HFF-Myc (cell line): Measurements from ENCODE around the gene BRAP.
"Not testable (repeated sequence)": the region's sequence is repeated elsewhere in the genome, so short reads cannot be mapped to it uniquely, and the experiment has no call there.

Experiments used
- DNase-seq: peaks from one replicate; pipeline ENCODE4 v3.0.0-alpha.2; 2011; ENCODE audit warnings: low read depth; ENCODE audit errors: extremely low read depth
- H3K4me3 ChIP-seq: replicated peaks from 2 replicates; pipeline ENCODE4 v1.5.1; 2011; ENCODE audit warnings: low read depth, mild to moderate bottlenecking, control low read depth, low read length
- TF ChIP-seq, protein P1 (sequence below): IDR thresholded peaks from 2 replicates; pipeline ENCODE4 v1.5.1; 2012; ENCODE audit warnings: mild to moderate bottlenecking, low read depth, low read length, control low read depth; ENCODE audit errors: missing control alignments

BRAP gene

DNA sequence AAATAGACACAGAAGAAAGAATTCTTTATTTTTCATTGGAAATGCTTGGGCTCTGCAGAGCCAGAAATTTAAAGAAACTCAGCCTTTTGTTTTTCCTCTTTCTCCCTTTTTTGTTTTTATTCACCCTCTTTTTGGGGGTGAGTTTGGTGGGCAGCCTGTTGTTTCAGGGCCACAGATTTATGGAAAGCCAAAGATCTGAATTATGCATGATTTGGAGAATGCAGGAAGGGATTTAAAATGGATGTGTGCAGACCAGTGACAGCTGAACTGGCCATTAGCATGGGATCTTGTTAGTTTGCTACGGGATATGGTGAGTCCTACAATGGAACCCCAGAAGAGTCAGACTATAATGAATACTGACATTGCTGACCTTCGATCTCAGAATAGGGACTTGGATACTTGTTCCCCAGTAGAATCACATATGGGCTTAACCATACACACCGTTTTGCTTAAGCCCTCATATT lies 79.0 kb downstream of the BRAP start:
- DNase-seq = no peak
- TF ChIP-seq, protein P1, sequence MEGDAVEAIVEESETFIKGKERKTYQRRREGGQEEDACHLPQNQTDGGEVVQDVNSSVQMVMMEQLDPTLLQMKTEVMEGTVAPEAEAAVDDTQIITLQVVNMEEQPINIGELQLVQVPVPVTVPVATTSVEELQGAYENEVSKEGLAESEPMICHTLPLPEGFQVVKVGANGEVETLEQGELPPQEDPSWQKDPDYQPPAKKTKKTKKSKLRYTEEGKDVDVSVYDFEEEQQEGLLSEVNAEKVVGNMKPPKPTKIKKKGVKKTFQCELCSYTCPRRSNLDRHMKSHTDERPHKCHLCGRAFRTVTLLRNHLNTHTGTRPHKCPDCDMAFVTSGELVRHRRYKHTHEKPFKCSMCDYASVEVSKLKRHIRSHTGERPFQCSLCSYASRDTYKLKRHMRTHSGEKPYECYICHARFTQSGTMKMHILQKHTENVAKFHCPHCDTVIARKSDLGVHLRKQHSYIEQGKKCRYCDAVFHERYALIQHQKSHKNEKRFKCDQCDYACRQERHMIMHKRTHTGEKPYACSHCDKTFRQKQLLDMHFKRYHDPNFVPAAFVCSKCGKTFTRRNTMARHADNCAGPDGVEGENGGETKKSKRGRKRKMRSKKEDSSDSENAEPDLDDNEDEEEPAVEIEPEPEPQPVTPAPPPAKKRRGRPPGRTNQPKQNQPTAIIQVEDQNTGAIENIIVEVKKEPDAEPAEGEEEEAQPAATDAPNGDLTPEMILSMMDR = no peak
- H3K4me3 ChIP-seq = no peak overlapping the region

DNA sequence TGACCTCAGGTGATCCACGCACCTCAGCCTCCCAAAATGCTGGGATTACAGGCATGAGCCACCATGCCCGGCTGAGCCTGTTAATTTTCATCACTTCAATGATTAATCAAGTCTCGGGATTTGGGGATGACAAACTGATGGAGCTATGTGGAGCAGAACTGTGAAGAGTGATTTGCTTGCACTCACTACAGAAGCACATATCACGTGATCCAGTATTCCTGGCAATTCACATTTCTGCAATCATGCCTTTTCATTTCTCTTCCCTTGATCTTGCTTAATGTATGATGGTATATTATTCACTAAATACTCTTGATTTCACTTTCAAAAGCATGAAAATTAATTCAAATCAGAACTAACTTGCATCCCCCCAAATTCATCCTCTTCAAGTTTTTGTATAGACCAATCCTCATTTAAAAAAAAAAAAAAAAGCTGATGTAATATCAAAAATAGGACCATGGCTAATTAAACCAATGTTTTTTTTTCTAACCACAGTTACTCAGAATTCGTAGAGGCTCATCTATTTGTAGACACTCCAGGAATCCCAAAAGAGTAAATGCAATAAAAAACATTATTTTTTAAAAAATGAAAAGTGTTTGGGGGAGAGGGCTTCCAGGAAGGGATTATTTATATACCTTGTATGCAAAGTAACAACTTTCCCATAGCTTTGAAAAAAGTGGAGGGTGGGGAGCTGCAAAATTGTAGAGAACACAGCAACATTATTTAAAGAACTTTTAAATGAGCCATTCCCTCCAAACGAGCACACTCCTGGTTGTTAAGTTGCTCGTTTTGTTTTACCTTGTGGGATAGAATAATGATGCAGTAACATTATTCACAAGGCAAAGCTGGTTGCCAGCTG lies 79.6 kb downstream of the BRAP start:
- TF ChIP-seq, protein P1 = no peak
- H3K4me3 ChIP-seq = no peak overlapping the region
- DNase-seq = no peak

DNA sequence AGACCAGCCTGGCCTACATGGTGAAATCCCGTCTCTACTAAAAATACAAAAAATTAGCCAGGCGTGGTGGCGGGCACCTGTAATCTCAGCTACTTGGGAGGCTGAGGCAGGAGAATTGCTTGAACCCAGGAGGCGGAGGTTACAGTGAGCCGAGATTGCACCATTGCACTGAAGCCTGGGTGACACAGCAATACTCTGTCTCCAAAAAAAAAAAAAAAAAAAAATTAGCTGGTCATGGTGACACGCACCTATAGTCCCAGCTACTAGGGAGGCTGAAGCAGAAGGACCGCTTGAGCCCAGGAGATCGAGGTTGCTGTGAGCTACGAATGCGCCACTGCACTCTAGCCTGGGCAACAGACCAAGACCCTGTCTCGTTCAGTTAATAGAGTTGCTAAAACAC lies 82.9 kb downstream of the BRAP start:
- not testable (repeated sequence) for DNase-seq, H3K4me3 ChIP-seq

DNA sequence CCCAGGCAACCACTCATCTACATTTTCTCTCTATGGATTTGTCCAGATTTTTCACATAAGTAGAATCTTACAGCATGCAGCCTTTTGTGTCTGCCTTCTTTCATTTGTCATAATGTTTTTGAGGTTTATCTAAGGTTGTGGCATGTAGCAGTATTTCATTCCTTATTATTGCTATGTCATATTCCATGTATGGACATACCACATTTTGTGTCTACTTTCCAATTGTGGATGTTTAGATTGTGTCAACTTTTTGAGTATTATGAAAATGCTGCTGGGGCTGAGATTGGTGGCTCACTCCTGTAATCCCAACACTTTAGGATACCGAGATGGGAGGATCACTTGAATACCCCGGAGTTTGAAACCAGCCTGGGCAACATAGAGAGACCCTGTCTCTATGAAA lies 83.4 kb downstream of the BRAP start:
- TF ChIP-seq, protein P1 = no peak
- no peak overlapping the region for H3K4me3 ChIP-seq
- no peak for DNase-seq

DNA sequence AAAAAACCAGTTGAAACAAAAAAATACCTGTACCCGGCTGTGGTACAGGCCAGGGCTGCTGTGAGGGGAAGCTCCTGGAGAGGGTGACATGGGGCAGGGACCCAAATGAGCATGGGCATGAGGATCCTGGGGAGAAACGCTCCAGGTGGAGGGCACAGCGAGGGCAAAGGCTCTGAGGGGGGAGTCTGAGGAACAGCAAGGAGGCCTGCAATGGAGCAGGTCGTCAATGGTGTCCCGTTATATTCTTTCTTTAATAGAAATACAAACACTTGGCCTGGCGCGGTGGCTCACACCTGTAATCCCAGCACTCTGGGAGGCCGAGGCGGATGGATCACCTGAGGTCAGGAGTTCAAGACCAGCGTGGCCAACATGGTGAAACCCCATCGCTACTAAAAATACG lies 84.8 kb downstream of the BRAP start:
- H3K4me3 ChIP-seq, DNase-seq: not testable (repeated sequence)

DNA sequence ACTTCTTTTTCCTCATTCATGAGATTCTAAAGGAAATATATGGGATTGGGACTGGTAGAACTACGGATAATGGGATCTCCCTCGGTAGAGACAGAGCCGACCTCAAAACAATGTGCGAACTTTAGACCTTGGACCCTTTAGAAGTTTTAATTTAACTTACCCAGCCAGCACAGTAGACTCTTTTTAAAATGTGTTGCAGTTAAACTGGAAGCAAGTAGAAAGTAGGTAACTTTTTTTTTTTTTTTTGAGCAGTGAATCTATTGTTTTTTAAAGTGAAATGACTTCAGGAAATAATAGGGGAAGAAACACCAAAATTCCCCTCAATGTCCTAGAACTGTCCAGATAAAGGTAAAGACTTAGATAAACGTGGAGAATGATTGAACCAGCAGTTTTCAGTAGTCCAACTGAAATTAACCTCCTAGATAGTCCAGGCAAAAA lies 85.5 kb downstream of the BRAP start:
- peak overlapping the region; percentile 73 for H3K4me3 ChIP-seq
- DNase-seq = no peak
- TF ChIP-seq, protein P1 = no peak

DNA sequence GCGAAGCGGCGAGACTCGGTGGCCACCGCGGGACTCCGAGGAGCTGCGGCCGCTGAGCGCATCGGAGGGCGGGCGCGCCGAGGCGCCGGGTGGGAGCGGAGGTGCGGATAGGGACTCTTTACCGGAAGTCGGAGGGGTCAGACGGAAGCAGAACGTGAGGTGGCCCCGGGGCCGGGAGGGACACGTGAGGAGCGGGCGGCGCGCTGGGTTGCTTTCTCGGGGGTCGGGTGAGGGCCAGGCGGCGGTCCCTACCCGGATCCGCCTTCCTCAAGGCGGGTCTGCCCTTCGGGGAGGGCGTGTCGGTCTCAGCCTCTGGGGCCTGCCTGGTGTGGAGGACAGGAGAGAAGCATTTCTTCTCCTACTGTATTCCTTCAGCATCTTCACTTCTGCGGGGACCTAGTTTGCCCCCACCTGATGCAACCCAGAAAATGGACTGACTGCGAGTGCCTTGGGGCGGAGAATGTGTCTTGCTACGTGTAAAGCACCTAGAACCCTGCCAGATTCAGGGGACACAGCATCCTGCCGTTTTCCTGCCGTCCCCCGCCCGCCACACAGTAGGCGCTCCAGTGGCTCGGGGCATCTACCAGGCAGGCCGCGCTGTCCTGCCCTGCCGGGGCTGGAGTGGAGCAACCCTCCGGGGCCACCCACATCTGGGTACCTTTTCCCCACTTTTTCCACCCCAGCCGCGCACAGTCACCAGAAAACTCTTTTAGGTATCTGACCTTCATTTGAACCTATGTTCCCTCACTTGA lies 86.1 kb downstream of the BRAP start:
- peak overlapping the region; percentile 73 for H3K4me3 ChIP-seq
- TF ChIP-seq, protein P1 = no peak
- DNase-seq = peak; percentile 53
